Measurements from ENCODE around the gene DZIP3.

DZIP3 gene

DNA sequence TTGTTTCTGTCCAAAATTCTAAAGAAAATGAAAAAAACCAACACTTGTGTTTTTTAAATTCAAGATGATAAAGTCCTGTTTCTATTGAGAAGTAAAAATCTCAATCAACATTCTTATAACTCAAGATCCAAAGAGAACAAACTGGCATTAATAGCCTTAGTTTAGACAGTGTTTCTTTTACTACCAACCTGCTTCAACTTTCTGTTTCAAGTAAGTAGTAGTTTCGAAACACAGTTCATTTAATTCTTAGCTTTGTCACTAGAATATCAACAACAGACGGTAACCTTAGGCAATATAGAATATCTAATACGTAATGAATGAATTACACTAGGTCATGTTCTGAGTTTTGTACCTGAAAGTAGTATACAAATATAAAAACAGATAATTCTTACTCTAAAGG lies 24.0 kb upstream of the DZIP3 start:
- H3K4me3 ChIP-seq (replicated peaks; ENCODE audit: low read depth, low read length): no peak overlapping the region
- TF ChIP-seq, protein P1, sequence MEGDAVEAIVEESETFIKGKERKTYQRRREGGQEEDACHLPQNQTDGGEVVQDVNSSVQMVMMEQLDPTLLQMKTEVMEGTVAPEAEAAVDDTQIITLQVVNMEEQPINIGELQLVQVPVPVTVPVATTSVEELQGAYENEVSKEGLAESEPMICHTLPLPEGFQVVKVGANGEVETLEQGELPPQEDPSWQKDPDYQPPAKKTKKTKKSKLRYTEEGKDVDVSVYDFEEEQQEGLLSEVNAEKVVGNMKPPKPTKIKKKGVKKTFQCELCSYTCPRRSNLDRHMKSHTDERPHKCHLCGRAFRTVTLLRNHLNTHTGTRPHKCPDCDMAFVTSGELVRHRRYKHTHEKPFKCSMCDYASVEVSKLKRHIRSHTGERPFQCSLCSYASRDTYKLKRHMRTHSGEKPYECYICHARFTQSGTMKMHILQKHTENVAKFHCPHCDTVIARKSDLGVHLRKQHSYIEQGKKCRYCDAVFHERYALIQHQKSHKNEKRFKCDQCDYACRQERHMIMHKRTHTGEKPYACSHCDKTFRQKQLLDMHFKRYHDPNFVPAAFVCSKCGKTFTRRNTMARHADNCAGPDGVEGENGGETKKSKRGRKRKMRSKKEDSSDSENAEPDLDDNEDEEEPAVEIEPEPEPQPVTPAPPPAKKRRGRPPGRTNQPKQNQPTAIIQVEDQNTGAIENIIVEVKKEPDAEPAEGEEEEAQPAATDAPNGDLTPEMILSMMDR (IDR thresholded peaks at IDR 0.05; ENCODE audit: low read length, missing control alignments): no peak
- DNase-seq (ENCODE audit: low read depth): no peak

DNA sequence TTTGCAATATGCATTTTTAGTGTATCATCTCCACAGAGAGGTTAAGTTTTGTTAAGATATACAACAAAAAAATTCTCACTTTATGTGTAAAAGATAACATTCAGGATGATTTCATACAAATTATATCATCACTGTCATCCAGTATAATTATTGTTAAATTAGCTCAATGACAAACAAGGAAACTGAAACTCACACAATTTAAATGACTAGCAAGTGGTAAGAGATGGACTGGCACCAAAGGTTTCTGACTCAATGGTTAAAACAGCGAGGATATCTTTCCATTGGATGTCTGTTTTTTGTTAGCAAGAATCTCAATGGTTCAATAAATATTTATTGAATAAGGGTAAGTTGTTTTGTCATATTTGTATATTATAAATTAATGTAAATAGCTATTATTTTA lies 22.9 kb upstream of the DZIP3 start:
- no peak for DNase-seq (ENCODE audit: low read depth)
- no peak overlapping the region for H3K4me3 ChIP-seq (replicated peaks; ENCODE audit: low read depth, low read length)
- TF ChIP-seq, protein P1 (IDR thresholded peaks at IDR 0.05; ENCODE audit: low read length, missing control alignments): no peak

DNA sequence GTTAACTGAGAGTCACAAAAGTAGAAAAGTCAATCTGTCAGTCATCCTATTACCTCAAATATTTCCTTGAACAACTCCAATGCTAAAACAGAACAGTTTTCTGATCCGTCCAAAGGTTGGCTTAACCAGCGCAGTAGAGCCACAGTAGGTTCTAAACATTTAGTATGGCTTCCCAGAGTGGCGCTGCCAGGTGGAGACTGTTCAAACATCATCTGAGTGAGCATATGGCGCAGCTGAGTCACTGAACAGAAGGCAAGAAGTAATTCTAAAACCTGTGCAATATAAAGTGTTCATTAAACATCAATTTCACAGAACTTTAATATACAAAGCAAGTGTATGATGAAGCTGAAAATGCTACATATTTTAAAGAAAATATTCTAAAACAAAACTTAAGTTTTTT lies 20.2 kb upstream of the DZIP3 start:
- H3K4me3 ChIP-seq (replicated peaks; ENCODE audit: low read depth, low read length): no peak overlapping the region
- TF ChIP-seq, protein P1 (IDR thresholded peaks at IDR 0.05; ENCODE audit: low read length, missing control alignments): no peak
- no peak for DNase-seq (ENCODE audit: low read depth)

DNA sequence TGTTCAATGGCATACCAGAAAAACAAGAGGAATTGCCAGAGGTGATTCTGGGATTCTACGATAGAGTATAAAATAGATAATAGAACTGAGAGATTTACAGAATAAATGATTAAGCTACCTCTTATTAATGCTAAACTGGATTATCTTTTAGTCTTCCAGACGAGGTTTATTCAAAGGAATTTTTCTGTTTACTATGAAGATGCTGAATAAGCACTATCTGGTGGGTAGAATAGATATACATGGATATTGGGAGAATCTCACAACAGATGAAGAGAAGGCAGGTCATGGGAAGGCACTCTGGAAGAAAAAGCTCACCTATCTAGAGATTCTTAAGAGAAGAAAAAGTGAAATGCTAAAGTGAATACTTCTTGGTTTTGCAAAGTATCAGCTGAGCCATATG lies 11.5 kb upstream of the DZIP3 start:
- no peak for DNase-seq (ENCODE audit: low read depth)
- H3K4me3 ChIP-seq (replicated peaks; ENCODE audit: low read depth, low read length): no peak overlapping the region
- TF ChIP-seq, protein P1 (IDR thresholded peaks at IDR 0.05; ENCODE audit: low read length, missing control alignments): no peak

DNA sequence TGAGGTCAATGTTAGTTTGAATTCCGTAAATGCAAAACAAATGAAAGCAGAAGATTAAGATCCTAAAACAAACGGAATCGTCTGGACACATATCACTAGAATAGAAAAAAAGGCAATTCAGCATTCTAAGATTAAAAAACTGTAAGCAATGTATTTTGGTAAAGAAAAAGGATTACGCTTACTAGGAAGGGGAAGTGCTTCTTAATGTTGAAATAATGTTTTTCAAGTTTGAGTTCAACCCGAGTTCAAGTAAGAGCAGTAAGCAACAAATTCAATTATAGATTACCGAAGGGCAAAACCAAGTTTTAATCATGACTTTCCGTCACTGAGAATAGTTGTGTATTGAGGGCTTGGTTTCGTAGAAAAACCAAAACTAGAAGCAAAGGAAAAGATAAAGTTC lies 921 bp upstream of the DZIP3 start:
- peak overlapping the region; percentile 93 for H3K4me3 ChIP-seq (replicated peaks; ENCODE audit: low read depth, low read length)
- TF ChIP-seq, protein P1 (IDR thresholded peaks at IDR 0.05; ENCODE audit: low read length, missing control alignments): no peak
- DNase-seq (ENCODE audit: low read depth): no peak

DNA sequence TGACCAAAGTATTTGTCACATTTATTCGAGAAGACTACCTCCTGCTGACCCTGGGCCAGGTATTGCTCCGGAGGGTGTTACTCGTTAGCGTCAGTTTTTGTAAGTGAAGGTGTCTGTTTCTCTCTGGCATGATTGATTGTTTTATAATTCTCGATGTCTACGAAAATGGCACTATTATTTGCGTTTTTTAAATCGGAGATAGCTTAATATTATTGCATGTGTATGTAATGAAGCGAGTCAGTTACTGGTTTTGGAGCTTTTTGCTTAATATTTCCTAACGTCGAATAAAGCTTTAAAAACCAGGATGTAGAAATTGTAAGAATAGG lies 439 bp downstream of the DZIP3 start:
- no peak for DNase-seq (ENCODE audit: low read depth)
- TF ChIP-seq, protein P1 (IDR thresholded peaks at IDR 0.05; ENCODE audit: low read length, missing control alignments): no peak
- peak overlapping the region; percentile 93 for H3K4me3 ChIP-seq (replicated peaks; ENCODE audit: low read depth, low read length)

DNA sequence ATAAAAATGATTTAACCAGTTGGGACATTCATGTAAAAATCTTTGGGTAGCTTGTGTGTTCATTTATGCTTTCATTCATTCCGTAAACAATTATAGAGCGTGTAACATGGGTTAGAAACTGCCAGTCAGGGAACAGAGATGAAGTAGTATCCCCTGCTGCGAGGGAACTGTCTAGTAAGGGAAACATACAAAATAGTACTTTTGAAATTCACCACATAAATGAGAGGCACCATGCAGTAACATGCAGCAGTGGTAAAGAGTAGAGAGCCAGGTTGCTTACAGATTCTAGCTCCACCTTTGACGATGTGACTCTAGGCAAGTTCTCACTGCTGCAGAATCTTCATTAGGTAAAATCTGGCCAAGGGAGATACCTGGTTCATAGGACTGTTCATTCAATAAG lies 938 bp downstream of the DZIP3 start:
- no peak for DNase-seq (ENCODE audit: low read depth)
- TF ChIP-seq, protein P1 (IDR thresholded peaks at IDR 0.05; ENCODE audit: low read length, missing control alignments): no peak
- H3K4me3 ChIP-seq (replicated peaks; ENCODE audit: low read depth, low read length): peak overlapping the region; percentile 93
